HL-60 (cell line): ENCODE data around the gene SNRPB.

Experiments used
- GABPA ChIP-seq: IDR thresholded peaks from 2 replicates; pipeline ENCODE4 v1.6.1; 2012; ENCODE audit warnings: low read depth
- POLR2AphosphoS5 ChIP-seq: IDR thresholded peaks from 2 replicates; pipeline ENCODE4 v1.6.1; 2012; ENCODE audit warnings: low read depth
- SPI1 ChIP-seq: IDR thresholded peaks from 2 replicates; pipeline ENCODE4 v1.6.1; 2012; ENCODE audit warnings: low read depth, mild to moderate bottlenecking, borderline replicate concordance
- TF ChIP-seq, protein P1 (sequence below): IDR thresholded peaks from one replicate; pipeline ENCODE4 v1.5.1; 2011; ENCODE audit warnings: low read length, control low read depth, inconsistent platforms; ENCODE audit not compliant: insufficient read depth
- TF ChIP-seq, protein P2 (sequence below): IDR thresholded peaks from 2 replicates; pipeline ENCODE4 v1.6.1; 2012; ENCODE audit warnings: low read depth; ENCODE audit not compliant: insufficient replicate concordance

DNA sequence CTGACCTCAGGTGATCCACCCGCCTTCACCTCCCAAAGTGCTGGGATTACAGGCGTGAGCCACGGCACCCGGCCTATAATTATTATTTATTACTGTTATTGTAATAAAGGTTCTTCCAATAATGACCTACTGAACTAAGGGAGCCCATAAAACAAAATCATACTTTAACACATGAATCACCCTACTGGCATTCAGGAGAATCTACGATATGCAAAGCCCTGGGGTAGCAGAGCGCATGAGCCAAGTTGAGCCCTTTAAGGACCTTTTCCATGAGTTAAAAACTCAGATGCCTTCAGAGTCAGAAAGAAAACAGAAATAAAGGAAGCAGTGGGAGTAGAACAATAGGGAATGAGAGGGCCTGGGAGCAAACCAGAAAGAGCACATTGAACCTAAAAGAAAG, 41.5 kb downstream of the SNRPB start:
- TF ChIP-seq, protein P1, sequence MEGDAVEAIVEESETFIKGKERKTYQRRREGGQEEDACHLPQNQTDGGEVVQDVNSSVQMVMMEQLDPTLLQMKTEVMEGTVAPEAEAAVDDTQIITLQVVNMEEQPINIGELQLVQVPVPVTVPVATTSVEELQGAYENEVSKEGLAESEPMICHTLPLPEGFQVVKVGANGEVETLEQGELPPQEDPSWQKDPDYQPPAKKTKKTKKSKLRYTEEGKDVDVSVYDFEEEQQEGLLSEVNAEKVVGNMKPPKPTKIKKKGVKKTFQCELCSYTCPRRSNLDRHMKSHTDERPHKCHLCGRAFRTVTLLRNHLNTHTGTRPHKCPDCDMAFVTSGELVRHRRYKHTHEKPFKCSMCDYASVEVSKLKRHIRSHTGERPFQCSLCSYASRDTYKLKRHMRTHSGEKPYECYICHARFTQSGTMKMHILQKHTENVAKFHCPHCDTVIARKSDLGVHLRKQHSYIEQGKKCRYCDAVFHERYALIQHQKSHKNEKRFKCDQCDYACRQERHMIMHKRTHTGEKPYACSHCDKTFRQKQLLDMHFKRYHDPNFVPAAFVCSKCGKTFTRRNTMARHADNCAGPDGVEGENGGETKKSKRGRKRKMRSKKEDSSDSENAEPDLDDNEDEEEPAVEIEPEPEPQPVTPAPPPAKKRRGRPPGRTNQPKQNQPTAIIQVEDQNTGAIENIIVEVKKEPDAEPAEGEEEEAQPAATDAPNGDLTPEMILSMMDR, result no peak
- TF ChIP-seq POLR2AphosphoS5, result no peak
- TF ChIP-seq GABPA, result no peak
- TF ChIP-seq, protein P2, sequence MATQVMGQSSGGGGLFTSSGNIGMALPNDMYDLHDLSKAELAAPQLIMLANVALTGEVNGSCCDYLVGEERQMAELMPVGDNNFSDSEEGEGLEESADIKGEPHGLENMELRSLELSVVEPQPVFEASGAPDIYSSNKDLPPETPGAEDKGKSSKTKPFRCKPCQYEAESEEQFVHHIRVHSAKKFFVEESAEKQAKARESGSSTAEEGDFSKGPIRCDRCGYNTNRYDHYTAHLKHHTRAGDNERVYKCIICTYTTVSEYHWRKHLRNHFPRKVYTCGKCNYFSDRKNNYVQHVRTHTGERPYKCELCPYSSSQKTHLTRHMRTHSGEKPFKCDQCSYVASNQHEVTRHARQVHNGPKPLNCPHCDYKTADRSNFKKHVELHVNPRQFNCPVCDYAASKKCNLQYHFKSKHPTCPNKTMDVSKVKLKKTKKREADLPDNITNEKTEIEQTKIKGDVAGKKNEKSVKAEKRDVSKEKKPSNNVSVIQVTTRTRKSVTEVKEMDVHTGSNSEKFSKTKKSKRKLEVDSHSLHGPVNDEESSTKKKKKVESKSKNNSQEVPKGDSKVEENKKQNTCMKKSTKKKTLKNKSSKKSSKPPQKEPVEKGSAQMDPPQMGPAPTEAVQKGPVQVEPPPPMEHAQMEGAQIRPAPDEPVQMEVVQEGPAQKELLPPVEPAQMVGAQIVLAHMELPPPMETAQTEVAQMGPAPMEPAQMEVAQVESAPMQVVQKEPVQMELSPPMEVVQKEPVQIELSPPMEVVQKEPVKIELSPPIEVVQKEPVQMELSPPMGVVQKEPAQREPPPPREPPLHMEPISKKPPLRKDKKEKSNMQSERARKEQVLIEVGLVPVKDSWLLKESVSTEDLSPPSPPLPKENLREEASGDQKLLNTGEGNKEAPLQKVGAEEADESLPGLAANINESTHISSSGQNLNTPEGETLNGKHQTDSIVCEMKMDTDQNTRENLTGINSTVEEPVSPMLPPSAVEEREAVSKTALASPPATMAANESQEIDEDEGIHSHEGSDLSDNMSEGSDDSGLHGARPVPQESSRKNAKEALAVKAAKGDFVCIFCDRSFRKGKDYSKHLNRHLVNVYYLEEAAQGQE, result no peak
- TF ChIP-seq SPI1, result no peak
